NCI-H526 treated with DMSO at 0.1 percent for 48 hours (cell line): Measurements from ENCODE around the gene RAB11FIP3.

Source experiments
- DNase-seq: peaks from one replicate; lab custom pipeline; 2025; lab: John Stamatoyannopoulos, UW

RAB11FIP3 gene

GRCh38 chr16:519425-519824, 94.0 kb downstream of the RAB11FIP3 start:
- DNase-seq: no peak

GRCh38 chr16:519841-520687, 94.6 kb downstream of the RAB11FIP3 start:
- no peak for DNase-seq

GRCh38 chr16:520847-521246, 95.4 kb downstream of the RAB11FIP3 start:
- DNase-seq: no peak

- no peak for DNase-seq
These were observed 96.1 kb downstream of the RAB11FIP3 start for GRCh38 chr16:521381-522210.

GRCh38 chr16:522320-523096, 97.1 kb downstream of the RAB11FIP3 start:
- DNase-seq: no peak

- no peak for DNase-seq
These were observed 97.8 kb downstream of the RAB11FIP3 start for GRCh38 chr16:523097-523741.

- DNase-seq: no peak
These were observed 99.0 kb downstream of the RAB11FIP3 start for GRCh38 chr16:524274-525040.

GRCh38 chr16:525123-525519, 99.7 kb downstream of the RAB11FIP3 start:
- DNase-seq: no peak

GRCh38 chr16:525520-526180, 100.2 kb downstream of the RAB11FIP3 start:
- no peak for DNase-seq

- DNase-seq: no peak
These were observed 100.9 kb downstream of the RAB11FIP3 start for GRCh38 chr16:526181-527014.

- peak; percentile 63 for DNase-seq
These were observed 101.8 kb downstream of the RAB11FIP3 start, which contains the start of gene CAPN15 for GRCh38 chr16:527015-527903. CAPN15 (plus strand) TSS chr16:527712; CDS start chr16:546839, 19,127 bp downstream.

GRCh38 chr16:528111-529011, 102.9 kb downstream of the RAB11FIP3 start:
- no peak for DNase-seq

- DNase-seq: no peak
These were observed 103.6 kb downstream of the RAB11FIP3 start for GRCh38 chr16:529012-529575.

GRCh38 chr16:530111-530817, 104.8 kb downstream of the RAB11FIP3 start:
- DNase-seq: no peak

GRCh38 chr16:531494-532125, 106.2 kb downstream of the RAB11FIP3 start:
- DNase-seq: no peak
